ENCODE results near the gene PRRC1. TPM values are rescaled to one million over a fixed set of nuclear protein-coding genes. Genes with fewer than 3 reads are reported as not detected.
A peak's percentile ranks its signal among the peaks of the same experiment; 100 is the strongest.

PRRC1 gene
- total RNA-seq, 2 donors from 2014 or later: 28.3 to 41.2 TPM

- ATAC-seq (no peak), DNase-seq (no peak)
- intact Hi-C loops (cut with DNase I): no loop called here
These were observed 79.1 kb downstream of the PRRC1 start for GRCh38 chr5:127596501-127596900.

GRCh38 chr5:127599320-127599719, 81.9 kb downstream of the PRRC1 start:
- DNase-seq: no peak
- intact Hi-C loops (cut with DNase I): no loop called here
- no peak for ATAC-seq

GRCh38 chr5:127599847-127600246, 82.4 kb downstream of the PRRC1 start:
- peak in 1 of 2 donors; percentile 37 for ATAC-seq
- DNase-seq: no peak
- intact Hi-C loops (cut with DNase I): no loop called here

GRCh38 chr5:127601111-127601510, 83.7 kb downstream of the PRRC1 start:
- DNase-seq (no peak), ATAC-seq (no peak)
- intact Hi-C loops (cut with DNase I): no loop called here

- DNase-seq (no peak), ATAC-seq (no peak)
- intact Hi-C loops (cut with DNase I): no loop called here
These were observed 84.2 kb downstream of the PRRC1 start for GRCh38 chr5:127601601-127602000.

GRCh38 chr5:127602481-127602880, 85.0 kb downstream of the PRRC1 start:
- intact Hi-C loops (cut with DNase I): no loop called here
- DNase-seq (no peak), ATAC-seq (no peak)

GRCh38 chr5:127602896-127603844, 85.7 kb downstream of the PRRC1 start:
- ATAC-seq: no peak
- intact Hi-C loops (cut with DNase I): no loop called here
- no peak for DNase-seq

Other genes starting within 250 kb of the PRRC1 start
- 1 to 10 TPM; 1.1 to 1.2 TPM for gene MEGF10, start 226.8 kb upstream of the PRRC1 start, total RNA-seq
- not detected for gene CTXN3, start 131.4 kb downstream of the PRRC1 start, total RNA-seq
- not detected for gene CCDC192, start 185.8 kb downstream of the PRRC1 start, total RNA-seq